Lung (tissue), 12 donors: ENCODE results near the gene MAP1LC3B. TPM values are rescaled to one million over a fixed set of nuclear protein-coding genes. Genes with fewer than 3 reads are reported as not detected.

Source experiments
- ATAC-seq: fragments of 200-7000 bp; cut with Tn5 transposase; one replicate; pipeline ENCODE4 v1.9.1; 2020; ENCODE audit warnings: moderate number of reproducible peaks; ENCODE audit not compliant: insufficient read depth, low FRiP score
- DNase-seq, 3 donors: peaks; one replicate each; pipeline ENCODE4 v3.0.0-alpha.2; 2013 to 2017
- H3K27ac ChIP-seq, 2 donors: one replicate each; pipeline ENCODE4 v1.5.1; 2013; ENCODE audit warnings: mild to moderate bottlenecking in 2 of 2, moderate library complexity in 2 of 2, control low read depth in 1 of 2, inconsistent platforms in 1 of 2, low read depth in 1 of 2, low read length in 1 of 2
- H3K27me3 ChIP-seq, 3 donors: one replicate each; pipeline ENCODE4 v1.5.1; 2013; ENCODE audit warnings: low read length in 2 of 3; ENCODE audit not compliant: control insufficient read depth in 3 of 3, insufficient read depth in 3 of 3
- H3K36me3 ChIP-seq, 4 donors: one replicate each; pipeline ENCODE4 v1.5.1; 2013; ENCODE audit warnings: low read length in 4 of 4, mild to moderate bottlenecking in 1 of 4, moderate library complexity in 1 of 4; ENCODE audit not compliant: control insufficient read depth in 4 of 4, insufficient read depth in 4 of 4
- H3K4me1 ChIP-seq, 5 donors: one replicate each; pipeline ENCODE4 v1.5.1; 2013; ENCODE audit warnings: low read length in 5 of 5, mild to moderate bottlenecking in 2 of 5, moderate library complexity in 1 of 5; ENCODE audit not compliant: control insufficient read depth in 5 of 5, insufficient read depth in 5 of 5
- H3K4me3 ChIP-seq: one replicate; pipeline ENCODE4 v1.5.1; 2013; ENCODE audit warnings: mild to moderate bottlenecking, control low read depth, moderate library complexity
- H3K9ac ChIP-seq, 2 donors: one replicate each; pipeline ENCODE4 v1.5.1; 2013; ENCODE audit warnings: low read length in 2 of 2, control low read depth in 1 of 2; ENCODE audit not compliant: insufficient read depth in 1 of 2
- H3K9me3 ChIP-seq, 4 donors: one replicate each; pipeline ENCODE4 v1.5.1; 2013; ENCODE audit warnings: low read length in 3 of 4, mild to moderate bottlenecking in 1 of 4, moderate library complexity in 1 of 4; ENCODE audit not compliant: control insufficient read depth in 4 of 4, insufficient read depth in 3 of 4
- WGBS, 2 donors: extraction: QIAGEN DNeasy Blood & Tissue Kit; methylation state at CpG; one replicate each; pipeline ENCODE4 v1.1.7; 2013; 5-methylcytosine and 5-hydroxymethylcytosine counted together
- polyA plus RNA-seq, 2 donors: library from polyadenylated mRNA; stranded (reverse); fragments of 200-250 nt; gene quantifications; one replicate each; pipeline ENCODE4 v1.2.1, GENCODE V29; 2013
- total RNA-seq, 2 donors: library from RNA; depleted of rRNA in 1 of 2; stranded (reverse); fragments of >200 nt in 1 of 2; gene quantifications; one replicate each; pipeline ENCODE4 v1.2.1, GENCODE V29; 2014 to 2021
- TF ChIP-seq, protein P1 (sequence below): IDR thresholded peaks from 2 replicates; pipeline ENCODE4 v1.5.1; 2012; ENCODE audit warnings: mild to moderate bottlenecking; ENCODE audit errors: control extremely low read depth, extremely low read depth
- donor health status: control.
- donor health status: control.
- donor health status: Bipolar disorder and iron deficiency.
- donor health status: healthy.
- donor health status: DM: yes; HTN: yes; CAD: no.

MAP1LC3B gene
- total and polyA plus RNA-seq, 4 donors: 43.3 to 62.2 (median 47.7) TPM

GRCh38 chr16:87437327-87437726 is 45.2 kb downstream of the MAP1LC3B start:
- TF ChIP-seq, protein P1, sequence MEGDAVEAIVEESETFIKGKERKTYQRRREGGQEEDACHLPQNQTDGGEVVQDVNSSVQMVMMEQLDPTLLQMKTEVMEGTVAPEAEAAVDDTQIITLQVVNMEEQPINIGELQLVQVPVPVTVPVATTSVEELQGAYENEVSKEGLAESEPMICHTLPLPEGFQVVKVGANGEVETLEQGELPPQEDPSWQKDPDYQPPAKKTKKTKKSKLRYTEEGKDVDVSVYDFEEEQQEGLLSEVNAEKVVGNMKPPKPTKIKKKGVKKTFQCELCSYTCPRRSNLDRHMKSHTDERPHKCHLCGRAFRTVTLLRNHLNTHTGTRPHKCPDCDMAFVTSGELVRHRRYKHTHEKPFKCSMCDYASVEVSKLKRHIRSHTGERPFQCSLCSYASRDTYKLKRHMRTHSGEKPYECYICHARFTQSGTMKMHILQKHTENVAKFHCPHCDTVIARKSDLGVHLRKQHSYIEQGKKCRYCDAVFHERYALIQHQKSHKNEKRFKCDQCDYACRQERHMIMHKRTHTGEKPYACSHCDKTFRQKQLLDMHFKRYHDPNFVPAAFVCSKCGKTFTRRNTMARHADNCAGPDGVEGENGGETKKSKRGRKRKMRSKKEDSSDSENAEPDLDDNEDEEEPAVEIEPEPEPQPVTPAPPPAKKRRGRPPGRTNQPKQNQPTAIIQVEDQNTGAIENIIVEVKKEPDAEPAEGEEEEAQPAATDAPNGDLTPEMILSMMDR: no peak

GRCh38 chr16:87437911-87438610 is 45.9 kb downstream of the MAP1LC3B start:
- Histone ChIP-seq H3K4me3 (no peak overlapping the region), H3K9me3 (no peaks in the 10 kb centered on the region), H3K4me1 (peaks cover 0 to 23% (median 10%) of the 10 kb centered on the region in 5 donors), H3K27ac (no peak overlapping the region), H3K9ac (no peak overlapping the region), H3K36me3 (peaks cover 0 to 3% (median 2%) of the 10 kb centered on the region in 4 donors), H3K27me3 (no peaks in the 10 kb centered on the region)
- 89 to 90% methylated on average over 17 of the region's 17 CpGs for WGBS, 2 donors
- DNase-seq: peak in 1 of 3 donors; percentile 26
- TF ChIP-seq, protein P1: no peak
- ATAC-seq: no peak

More at GRCh38 chr16:87437327-87437726, 45.2 kb downstream of the MAP1LC3B start:
- no peak for ATAC-seq
- Histone ChIP-seq H3K9me3 (no peaks in the 10 kb centered on the region), H3K4me3 (no peak overlapping the region), H3K4me1 (peaks cover 0 to 23% (median 10%) of the 10 kb centered on the region in 5 donors), H3K27me3 (no peaks in the 10 kb centered on the region), H3K27ac (no peak overlapping the region), H3K9ac (no peak overlapping the region), H3K36me3 (peaks cover 2 to 6% (median 4%) of the 10 kb centered on the region in 4 donors)
- WGBS, 2 donors: 96% methylated on average over 14 of the region's 14 CpGs
- no peak for DNase-seq

DNA sequence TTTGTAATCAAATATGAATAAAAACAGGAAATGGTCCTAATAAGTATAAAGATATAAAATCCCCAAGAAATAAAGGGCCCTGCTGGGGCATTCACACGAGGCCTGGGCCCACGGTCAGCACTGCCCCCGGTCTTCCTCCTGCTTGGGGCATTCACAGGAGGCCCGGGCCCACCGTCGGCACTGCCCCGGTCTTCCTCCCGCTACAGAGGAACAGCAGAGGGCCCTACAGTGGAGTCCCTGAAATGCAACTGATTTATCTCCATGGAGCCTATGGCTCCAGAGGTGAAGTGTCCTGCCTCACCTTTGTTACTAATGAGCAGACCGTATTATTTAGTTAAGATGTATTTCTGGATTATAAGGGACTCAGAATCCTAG is 46.5 kb downstream of the MAP1LC3B start:
- no peak for DNase-seq
- Histone ChIP-seq H3K27me3 (no peaks in the 10 kb centered on the region), H3K27ac (no peak overlapping the region), H3K36me3 (peaks cover 0 to 3% (median 2%) of the 10 kb centered on the region in 4 donors), H3K4me3 (no peak overlapping the region), H3K9ac (no peak overlapping the region), H3K4me1 (peaks cover 0 to 23% (median 10%) of the 10 kb centered on the region in 5 donors), H3K9me3 (no peaks in the 10 kb centered on the region)
- 82 to 93% methylated on average over 9 of the region's 9 CpGs for WGBS, 2 donors
- no peak for ATAC-seq
- TF ChIP-seq, protein P1: no peak
